Ovary (tissue), 3 donors: ENCODE measurements around the gene NEK1.

Experiments used
- POLR2A ChIP-seq: fragments of 450-650 bp; IDR thresholded peaks from one replicate; pipeline ENCODE4 v1.6.1; 2017; ENCODE audit warnings: antibody characterized with exemption, mild to moderate bottlenecking, moderate library complexity
- TF ChIP-seq, protein P1 (sequence below), 3 donors: fragments of 450-650 bp in 2 of 3; fragments of 200-600 bp in 1 of 3; IDR thresholded peaks; one replicate each; pipeline versions ENCODE4 v1.5.1 to v1.8.0; 2016 to 2022; ENCODE audit warnings: antibody characterized with exemption in 3 of 3, mild to moderate bottlenecking in 1 of 3
- donor health status: DM: no; HTN: no; CAD: no.

DNA sequence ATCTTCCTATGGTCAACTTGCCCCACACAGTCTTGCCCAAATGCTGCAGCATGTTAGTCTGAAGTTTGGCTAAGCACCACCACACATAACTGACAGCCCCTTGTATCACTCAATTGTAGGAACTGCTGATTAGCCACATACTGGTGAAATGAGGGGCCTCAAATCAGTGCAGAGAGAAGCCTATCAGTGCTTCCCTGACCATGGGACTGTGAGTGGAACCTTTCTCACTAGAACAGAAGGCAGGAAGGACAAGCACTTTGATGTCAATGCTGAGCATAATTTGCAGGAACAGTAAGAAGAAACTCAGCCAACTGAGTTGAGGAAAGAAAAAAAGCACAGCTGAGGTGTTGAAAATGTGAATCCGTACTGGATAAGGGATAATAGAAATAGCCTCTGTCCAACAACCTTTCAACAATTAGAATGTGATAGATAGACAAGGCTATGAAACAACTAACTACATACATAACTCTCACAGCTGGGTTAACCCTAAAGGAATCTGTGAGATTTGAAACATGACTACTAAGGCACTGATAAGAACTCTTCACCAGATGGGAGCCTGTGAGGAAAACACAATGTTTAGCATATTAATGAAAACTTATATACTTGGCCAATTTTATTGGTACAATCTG lies 205.1 kb downstream of the NEK1 start:
- no peak for TF ChIP-seq POLR2A
- TF ChIP-seq, protein P1, sequence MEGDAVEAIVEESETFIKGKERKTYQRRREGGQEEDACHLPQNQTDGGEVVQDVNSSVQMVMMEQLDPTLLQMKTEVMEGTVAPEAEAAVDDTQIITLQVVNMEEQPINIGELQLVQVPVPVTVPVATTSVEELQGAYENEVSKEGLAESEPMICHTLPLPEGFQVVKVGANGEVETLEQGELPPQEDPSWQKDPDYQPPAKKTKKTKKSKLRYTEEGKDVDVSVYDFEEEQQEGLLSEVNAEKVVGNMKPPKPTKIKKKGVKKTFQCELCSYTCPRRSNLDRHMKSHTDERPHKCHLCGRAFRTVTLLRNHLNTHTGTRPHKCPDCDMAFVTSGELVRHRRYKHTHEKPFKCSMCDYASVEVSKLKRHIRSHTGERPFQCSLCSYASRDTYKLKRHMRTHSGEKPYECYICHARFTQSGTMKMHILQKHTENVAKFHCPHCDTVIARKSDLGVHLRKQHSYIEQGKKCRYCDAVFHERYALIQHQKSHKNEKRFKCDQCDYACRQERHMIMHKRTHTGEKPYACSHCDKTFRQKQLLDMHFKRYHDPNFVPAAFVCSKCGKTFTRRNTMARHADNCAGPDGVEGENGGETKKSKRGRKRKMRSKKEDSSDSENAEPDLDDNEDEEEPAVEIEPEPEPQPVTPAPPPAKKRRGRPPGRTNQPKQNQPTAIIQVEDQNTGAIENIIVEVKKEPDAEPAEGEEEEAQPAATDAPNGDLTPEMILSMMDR (IDR thresholded peaks at IDR 0.05) = no peak
